LNCAP (cell line): Measurements from ENCODE around the gene FAM110A.

Source experiments
- CTCF ChIP-seq: fragments of 450-650 bp; IDR thresholded peaks from 2 replicates; pipeline ENCODE4 v1.5.1; 2017; ENCODE audit warnings: mild to moderate bottlenecking

Gene FAM110A

GRCh38 chr20:822651-823573 is 10.6 kb upstream of the FAM110A start:
- TF ChIP-seq CTCF: no peak

DNA sequence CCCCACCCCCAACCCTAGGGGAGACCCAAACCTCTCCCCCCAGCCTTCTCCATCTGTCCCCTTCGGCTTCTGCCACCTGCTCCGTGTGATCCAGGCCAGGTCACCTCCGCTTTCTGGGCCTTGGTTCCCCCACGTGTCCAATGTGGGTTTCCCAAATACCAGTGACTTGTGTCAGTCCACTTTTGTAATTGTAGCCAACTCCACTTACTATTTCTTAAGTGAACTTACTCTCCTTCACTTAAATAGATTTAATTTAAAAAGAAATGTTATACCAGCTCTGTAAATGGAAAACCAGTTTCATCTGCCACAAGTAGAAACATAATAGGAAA is 10.0 kb upstream of the FAM110A start:
- TF ChIP-seq CTCF: no peak

DNA sequence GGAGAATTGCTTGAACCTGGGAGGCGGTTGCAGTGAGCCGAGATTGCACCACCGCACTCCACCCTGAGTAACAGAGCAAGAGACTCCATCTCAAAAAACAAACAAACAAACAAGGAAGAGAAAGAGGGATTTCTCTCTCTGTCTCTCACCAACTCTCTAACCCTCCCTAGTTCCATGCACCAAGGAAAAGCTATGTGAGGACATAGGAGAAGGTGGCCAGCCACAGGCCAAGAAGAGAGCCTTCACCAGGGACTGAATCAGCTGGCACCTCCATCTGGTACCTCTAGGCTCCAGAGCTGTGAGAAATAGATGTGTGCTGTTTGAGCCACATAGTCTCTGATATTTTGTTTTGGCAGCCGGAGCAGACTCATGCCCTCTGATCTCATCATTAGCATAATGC is 9.0 kb upstream of the FAM110A start:
- no peak for TF ChIP-seq CTCF

- TF ChIP-seq CTCF: no peak
Measured at GRCh38 chr20:824916-825315, 8.6 kb upstream of the FAM110A start.

- no peak for TF ChIP-seq CTCF
Measured at GRCh38 chr20:825710-826421, 7.6 kb upstream of the FAM110A start.

- TF ChIP-seq CTCF: no peak
Measured at GRCh38 chr20:826695-827323, 6.7 kb upstream of the FAM110A start.

DNA sequence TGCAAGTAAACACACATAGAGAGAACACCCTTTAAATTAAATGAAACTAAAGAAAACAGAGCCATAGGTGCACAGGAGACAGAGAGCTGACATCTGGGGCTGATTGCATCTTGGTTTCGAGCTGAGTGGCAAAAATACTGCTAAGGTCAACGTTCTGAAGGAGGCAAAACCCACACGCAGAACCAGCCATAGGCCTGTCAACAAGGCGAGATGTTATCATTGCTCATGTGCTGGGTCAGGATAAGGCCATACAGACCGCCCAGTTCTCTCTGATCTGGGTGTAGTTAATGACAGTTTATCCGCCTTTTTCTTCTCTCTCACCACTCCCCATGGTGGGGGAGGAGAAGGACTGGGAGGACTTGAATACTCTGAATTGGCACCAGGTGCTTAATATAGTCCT is 4.5 kb upstream of the FAM110A start:
- TF ChIP-seq CTCF: no peak
